ENCODE measurements around the gene ADCY2.

DNA sequence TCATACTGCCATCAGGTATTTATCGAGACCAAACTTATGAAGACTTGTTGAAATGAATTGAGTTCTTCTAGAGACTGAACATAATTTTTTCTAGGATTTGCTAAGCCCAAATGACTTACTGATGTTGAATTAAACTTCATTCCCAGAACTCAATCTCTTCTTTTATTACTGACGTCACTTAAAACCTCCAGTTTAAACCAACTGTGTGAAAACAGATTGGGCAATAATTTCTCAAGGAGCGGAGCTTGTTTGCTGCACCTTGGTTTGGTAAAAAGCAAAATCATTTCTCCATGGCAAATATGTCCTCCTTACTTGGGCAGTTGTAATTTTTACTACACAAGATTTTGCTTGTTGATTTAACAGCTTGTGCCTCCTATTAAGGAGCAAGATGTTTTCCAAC, 417.6 kb downstream of the ADCY2 start:
- no peak for TF ChIP-seq POLR2A (IDR thresholded peaks at IDR 0.05; ENCODE audit: low read length)
- no peak for TF ChIP-seq GATA1 (IDR thresholded peaks at IDR 0.05; ENCODE audit: low read depth, low read length)
